Ammon's horn (tissue), 1 donor: ENCODE data around the gene USP12.

Experiments used
- DNase-seq: peaks from one replicate; pipeline ENCODE4 v3.0.0-alpha.2; 2016; ENCODE audit warnings: low spot score

The USP12 gene

DNA sequence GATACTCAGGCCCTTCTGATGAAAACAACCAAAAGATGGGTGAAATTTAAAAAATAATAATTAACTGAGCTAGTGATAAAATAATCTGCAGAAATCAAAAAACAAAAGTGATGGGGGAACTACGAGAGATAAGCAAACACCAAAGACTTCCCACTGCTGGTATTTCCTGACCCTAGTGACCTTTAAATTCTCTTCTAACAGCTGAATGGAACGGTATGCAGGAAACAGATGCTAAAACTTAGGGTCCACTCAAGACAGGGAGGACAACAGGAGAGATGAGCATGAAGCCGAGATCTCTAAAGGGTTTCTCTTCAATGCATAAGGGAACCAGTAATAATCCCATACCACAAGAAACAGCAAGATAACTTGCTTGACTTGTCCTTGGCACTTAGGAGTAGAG is 50.8 kb downstream of the USP12 start:
- DNase-seq, result no peak

DNA sequence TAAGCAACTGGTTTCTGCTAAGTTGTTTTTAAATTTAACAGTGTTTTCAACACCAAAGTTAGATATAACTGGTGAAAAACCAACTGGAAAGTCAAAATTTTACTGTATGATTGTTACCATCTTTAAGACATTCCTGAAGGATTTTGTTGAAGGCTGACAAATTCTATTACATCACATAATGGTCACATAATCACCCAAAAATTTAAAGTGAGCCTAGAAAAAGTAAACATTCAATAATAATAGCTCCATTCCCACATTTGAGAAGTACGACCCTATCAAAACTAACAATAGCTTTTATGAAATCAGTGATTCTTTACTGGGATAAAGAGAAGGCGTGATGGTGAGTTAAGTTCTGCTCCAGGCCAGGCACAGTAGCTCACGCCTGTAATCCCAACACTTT is 51.6 kb downstream of the USP12 start:
- no peak for DNase-seq

DNA sequence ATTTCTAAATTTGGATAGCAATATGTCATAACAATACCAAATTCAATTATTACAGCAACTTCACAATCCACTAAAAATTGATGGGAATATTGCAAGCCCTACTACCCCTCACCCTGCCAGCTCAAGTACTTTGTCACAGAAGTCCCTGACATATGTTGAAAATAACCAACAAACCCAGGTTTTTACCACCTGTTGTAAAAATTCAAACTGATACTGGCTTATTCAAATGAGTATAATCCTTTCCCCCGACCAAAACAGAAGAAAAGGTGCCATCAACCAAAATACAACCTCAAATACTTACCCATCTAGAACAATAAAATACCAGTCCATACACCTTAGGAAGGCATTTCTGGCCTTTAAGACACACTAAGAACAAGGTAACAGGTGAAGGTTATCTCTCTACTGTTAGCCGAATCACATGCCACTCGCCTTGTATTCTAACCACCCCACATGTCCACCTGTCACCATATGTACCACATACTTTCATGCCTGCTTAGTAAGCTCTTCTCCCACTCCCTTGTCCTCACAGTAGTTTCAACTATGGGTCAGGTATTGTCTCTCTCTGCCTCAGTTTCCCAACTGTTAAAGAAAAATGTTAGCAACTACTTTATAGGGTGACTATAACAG is 53.1 kb downstream of the USP12 start:
- no peak for DNase-seq

DNA sequence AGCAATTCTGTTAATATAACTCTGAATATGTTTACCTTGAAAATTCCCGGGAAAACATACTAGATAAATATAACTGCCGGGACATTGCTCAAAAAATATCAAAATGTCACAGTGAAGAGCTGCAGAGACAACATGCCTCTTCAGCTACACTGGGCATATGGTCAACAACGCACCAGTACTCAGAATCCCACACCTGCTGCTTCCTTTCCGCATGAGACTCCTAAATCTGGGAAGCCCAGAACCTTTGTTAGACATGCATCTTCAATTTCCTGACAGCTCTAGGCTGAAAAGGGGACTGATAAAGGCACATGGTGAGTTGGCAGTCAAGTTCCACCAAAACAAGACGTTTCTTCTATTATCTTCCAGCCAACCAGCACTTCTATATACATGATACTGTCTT is 53.7 kb downstream of the USP12 start:
- no peak for DNase-seq

DNA sequence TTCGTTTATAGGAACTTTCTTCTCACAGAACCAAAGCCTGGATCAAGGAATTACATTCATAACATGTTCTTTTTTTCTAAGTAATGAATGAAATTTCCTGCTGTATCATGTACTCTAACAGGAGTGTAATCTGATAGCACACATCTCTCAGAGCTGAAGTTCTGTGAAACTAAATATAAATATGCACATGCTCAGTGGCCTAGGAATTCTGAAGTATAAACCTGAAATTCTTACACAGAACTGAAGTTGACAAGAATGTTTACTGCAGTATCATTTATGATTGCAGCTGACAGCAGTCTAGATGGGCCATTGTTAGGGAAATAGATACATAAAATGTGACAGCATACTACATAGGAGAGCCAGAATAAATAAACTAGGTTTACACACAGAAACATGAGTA is 54.5 kb downstream of the USP12 start:
- no peak for DNase-seq

DNA sequence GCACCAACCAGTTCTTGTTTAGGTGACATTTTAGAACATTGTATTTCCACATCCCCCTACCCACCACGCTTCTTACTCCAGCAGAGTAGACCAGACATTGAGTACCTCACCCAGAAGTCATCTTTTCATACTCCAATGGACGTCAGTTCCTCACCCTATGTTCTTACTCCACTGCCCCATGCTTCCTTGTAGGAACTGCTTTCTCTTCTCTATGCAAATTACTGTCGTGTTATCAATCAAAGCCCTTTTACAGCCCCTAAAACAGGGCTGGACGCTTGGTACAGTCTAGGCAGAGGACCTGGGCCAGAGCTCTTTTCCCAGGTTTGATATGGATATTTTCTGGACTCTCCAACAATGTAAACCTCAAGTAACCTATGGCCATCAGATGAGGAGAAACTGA is 58.2 kb downstream of the USP12 start:
- DNase-seq, result no peak

DNA sequence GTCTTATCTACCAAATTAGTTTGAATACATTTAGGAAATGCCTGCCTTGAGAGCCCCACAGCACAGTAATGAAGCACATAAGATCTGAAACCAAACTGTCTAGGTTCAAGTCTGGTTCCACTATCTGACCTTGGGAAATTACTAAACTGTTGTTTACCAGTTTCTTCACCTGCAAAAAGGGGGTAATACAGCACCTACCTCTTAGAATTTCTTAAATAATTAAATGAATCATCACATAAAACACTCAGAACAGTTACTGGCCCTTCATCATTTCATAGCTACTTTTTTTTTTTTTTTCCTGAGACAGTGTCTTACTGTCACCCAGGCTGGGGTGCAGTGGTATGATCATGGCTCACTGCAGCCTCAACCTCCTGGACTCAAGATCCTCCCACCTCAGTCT is 59.6 kb downstream of the USP12 start:
- DNase-seq, result no peak

DNA sequence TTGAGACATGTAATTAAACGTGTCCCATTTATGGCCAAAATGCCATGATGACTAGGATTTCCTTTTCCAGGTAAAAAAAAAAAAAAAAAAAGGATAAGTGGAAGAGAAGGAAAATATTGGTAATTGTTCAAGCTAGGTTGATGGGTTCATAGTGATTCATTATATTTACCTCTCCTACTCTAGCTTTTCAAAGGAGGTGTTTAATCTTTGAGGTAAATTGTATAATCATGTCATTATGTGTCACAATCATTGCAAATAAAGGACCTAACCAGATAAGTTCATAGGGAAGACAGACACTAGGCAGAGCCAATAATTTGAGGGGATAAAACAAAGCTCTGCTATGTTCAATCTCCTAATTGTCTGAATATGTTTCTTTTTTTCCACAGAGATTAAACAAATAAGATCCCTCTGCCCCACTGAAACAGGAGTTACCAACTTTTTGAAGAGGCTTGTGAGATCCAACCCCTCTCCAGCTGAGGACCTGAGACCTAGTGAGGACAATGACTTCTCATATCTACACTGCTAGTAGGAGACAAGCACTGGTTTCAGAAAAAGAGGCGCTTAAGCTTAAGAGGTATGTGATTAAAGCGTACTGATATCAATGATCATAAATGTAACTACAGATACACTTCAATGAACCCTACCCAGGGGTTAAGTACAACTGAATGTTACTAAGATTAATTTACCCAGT is 61.4 kb downstream of the USP12 start:
- no peak for DNase-seq

DNA sequence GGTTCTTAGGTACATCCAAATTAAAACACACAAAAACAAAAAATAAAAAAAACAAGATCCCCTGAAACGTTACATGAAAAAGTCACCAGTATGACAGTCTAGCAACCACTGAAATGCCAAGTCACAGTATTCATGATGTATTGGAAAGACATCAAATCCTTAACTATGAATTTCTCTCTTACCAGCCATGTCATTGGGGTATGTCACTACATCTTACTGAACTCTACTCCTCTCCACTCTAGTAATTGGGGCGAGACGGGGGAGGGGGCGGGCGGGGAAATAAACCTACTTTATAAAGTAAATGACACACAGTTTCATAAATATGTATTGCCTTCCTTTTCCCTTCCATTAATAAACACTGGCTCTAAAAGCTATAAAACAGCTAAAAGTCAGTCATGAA is 65.5 kb downstream of the USP12 start:
- no peak for DNase-seq

DNA sequence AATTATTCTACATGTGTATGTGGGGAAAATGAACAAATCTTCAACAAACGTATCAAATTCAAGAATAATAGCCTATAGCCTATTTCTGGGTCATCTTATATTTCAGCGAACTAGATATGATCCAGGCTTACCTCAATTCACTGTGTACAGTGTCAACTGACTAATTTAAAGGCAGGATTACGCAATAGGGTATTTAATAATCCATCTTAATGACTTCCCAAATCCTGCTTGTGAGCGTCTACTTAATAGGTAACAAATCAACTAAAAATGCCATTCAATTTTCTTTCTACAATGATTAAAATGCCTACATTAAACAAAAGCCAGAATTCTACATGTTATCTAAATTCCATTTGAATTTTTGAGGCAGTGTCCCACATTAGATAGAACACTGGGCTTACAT is 67.0 kb downstream of the USP12 start:
- DNase-seq, result no peak

DNA sequence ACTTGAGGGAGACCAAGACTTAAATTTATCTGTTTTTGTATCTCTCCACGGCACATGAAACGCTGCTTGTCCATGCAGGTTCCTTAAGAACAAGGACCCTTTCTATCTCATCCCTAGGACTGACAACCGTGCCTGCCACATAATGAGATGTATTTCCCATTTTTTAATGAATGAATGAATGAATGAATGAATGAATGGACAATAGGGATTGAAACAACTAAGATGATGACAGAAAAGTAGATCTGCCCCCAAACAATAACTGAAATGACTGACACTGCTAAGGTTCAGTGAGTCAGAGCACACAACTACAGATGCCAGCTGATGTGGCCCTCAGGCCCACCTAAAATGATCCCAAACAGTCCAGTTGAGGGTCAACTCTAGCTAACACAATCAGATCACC is 69.8 kb downstream of the USP12 start:
- DNase-seq, result no peak

DNA sequence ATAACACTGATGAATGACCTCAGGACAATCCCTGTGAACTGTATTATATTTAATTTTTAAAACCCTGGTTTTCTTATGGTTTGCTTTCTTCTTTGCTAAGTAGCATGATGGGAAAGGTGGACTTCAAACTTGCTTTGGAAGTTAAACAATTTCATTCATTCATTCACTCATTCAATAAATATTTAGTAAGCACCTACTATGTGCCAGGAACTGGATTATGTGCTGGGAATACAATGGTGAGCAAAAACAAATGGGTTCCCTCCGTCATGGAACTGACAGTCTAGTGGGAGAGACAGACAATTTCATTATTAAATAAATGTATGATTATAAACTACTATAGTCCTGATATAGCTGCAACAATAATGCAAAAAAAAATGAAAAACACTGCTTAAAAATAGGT is 70.3 kb downstream of the USP12 start:
- DNase-seq, result no peak

DNA sequence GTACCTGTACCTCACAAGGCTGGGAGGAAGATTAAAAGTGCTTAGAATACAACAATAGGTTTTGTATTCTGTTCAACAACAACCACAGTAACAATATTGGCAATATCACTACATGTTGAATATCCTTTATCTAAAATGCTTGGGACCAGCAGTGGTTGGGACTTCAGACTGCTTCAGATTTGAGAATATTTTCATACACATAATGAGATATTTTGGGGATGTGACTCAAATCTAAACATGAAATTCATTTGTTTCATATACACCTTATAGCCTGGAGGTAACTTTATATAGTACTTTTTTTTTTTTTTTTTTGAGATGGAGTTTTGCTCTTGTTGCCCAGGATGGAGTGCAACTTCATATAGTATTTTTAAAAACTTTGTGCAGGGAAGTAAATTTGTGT is 73.9 kb downstream of the USP12 start:
- no peak for DNase-seq

DNA sequence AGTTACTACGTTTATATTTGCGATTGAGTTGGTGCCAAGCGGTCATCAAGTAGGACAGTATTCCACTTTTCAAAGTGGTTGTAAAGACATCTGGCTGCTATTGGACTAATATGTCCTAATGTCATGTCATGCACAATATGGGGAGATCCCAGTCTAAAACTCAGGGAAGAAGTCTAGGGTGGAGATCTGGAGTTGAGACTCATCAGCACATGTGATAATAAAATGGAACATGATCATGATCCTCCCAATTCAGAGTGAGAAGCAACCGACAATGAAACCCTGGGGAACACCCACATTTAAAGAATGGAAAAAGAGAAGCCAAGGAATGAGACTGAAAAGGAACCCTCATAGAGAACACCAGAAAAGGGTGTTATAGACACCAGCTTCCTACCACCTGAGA is 80.2 kb downstream of the USP12 start:
- no peak for DNase-seq

DNA sequence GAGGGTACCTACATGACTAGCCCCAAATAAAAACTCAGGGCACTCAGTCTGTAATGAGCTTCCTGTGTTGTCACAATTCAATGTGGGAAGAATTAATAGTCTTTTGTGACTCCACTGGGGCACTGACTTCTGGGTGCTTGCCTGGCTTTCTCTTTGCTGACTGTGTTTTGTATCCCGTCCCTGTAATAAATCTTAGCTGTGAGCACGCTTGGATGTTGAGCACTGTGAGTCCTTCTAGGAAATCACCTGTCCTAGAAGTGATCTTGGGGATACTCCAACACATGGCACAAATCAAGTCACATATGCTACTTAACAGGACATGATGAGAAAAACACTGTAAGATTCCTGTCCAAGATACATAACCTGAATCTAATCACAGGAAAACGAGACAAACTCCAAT is 83.0 kb downstream of the USP12 start:
- DNase-seq, result no peak

DNA sequence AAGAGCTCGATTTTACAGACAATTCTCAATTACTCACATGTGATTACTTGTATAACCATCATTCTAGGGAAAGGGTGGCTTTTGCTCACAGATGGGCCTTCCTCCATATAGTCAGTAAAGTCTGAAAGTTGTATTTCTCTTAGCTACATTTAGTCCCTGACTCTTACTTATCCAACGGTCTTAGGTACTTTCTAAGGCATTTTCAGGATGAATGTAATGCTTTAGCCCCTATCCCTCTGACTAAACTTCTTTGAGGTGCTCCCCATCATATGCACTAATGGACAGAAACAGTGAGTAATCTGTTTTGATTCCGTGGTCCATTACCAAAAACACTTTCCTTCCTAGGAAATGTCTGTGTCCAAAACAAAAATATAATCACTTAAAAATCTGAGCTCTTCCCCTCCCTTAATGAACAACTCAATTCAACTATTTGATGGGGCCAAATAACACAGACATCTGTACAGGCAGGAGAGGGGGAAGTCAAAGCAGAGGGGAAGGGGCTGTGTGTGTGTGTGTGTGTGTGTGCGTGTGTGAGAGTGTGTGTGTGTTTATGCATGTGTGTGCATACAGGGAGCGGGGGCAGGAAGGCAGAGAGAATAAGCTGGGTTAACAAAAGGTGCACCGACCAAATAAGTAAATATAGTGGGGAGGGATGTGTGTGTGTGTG is 84.9 kb downstream of the USP12 start:
- no peak for DNase-seq

DNA sequence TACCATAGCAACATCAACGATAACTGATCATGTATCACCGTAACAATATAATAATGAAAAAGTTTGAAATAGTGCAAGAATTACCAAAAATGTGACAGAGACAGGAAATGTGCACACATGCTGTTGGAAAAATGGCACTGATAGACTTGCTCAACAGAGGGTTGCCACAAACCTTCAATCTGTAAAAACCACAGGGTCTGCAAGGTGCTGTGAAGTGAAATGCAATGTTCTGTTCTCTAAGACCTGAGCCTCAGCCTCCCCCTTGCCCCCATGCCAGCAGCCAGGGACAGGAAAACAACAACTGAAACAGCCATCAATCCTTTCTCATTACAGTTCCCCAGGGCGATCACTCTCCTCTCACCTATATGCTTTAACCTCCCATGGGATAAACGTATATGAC is 88.4 kb downstream of the USP12 start:
- DNase-seq, result no peak

DNA sequence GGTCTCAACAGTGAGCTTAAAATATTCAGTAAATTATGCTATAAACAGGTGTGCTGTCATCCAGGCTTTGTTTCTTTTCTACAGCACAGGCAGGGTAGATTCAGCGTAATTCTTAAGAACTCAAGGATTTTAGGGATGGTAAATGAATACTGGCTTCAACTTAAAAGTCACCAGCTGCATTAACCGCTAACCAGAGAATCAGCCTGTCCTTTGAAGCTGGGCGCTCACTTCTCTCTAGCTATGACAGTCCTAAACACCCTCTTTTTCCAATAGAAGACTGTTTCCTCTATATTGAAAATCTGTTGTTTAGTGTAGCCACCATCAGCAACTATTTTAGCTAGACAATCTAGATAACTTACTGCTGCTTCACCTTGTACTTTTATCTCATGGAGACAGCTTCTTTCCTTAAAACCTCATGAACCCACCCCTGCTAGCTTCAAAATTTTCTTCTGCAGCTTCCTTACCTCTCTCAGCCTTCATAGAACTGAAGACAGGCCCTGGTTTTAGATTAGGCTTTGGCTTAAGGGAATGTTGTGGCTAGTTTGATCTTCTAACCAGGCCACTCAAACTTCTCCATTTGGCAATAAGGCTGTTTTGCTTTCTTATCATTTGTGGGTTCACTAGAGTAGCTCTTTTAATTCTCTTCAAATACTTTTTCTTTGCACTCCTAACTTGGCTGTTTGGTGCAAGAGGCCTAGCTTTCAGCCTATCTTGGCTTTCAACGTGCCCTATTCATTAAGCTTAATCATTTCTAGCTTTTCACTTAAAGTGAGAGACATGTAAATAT is 89.5 kb downstream of the USP12 start:
- no peak for DNase-seq

DNA sequence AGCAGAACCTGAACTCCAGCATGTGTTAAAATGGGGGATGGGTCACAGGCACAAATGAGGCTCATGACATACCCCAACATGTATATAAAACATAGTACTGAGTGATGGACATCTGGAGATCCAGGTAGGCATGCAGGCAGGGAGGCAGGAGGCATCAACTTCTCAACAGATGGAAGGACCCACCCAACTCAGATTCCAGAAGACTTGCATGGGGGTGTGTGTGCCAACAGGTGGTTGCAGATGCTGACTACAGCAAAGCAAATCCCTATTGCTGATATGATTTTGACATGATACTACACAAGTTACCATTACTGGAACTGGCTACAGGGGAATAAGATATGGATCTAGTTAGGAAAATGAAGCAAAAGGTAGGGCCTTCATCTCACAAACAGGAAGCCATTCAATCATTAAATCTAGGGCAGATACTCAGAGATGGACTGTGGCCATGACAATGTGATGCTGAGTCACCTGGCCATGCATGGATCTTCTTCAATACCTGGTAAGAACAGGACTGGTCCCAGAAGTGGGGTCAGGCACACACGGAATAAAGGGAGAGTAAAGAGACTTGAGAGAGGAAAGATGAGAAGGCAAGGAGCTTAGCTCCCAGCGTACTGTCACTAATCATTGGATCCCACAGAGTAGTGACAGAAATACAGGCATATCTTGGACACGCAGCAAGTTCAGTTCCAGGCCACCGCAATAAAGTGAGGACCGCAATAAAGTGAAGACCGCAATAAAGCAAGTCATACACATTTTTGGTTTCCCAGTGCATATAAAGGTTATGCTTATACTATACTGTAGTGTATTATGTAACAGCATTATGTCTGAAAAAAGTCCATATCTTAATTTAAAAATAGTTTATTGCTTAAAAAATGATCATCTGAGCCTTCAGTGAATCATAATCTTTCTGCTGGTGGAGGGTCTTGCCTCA is 91.3 kb downstream of the USP12 start:
- no peak for DNase-seq

DNA sequence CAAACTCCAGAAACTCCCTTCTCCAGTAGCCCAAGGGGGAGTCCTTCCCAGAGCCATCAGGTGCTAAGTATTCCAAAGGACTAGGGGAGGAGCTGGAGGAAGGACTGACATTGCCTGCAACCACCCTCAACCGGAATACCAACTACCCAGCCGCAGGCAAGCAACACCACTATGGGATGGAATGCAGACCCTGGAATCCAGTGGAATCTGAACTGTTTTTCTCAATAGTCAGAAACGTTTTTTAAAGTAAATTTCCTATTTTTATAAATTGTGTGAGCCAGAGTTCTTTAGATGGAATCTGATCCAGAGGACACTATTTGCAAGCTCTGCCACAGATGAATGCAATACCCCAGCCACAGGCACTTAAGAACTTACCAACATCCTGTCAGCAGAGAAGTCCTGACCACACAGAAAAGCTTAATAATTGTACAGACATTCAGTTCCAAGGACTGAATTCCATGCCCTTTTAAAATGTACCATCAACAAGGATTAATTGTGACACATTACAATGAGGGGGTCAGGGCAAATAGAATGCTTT is 92.1 kb downstream of the USP12 start:
- DNase-seq, result no peak

DNA sequence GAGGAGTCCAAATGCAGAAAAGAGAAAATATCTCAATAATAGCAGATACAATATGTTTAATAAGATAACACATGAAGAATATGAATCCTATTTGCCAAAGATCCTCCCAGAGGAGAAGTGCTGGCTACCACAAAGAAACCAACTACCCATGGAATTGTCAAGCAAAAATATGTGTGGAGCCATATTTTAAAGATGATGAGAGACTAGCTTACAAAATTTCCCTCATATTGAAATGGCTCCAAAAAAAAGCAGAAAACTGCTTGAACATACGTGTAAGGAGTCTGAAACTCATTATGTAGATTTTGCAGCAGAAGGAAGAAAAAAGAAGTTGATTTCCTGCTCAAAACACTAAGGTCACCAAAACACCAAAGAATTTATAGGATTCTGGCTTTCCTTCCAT is 94.2 kb downstream of the USP12 start:
- DNase-seq, result no peak

DNA sequence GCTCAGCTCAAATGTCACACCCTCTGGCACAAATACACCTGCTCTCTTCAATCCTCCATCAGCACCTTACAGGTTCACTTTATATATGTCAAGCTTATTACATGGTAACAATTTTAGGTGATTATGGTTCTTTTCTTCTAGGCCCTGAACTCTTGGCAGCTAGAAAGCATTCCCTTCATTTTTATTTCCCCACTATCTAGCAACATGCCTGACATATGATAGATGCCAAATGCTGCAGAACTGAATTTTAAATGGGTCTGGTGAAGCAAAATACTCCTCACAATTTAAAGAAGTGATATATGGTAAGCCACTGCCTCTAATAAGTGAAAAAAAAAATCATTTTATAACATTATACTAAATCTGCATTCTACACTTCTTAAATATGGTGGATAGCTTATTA is 95.2 kb downstream of the USP12 start:
- DNase-seq, result no peak
